Adrenal gland (tissue), 12 donors: ENCODE results near the gene KCNH8. TPM values are rescaled to one million over a fixed set of nuclear protein-coding genes. Genes with fewer than 3 reads are reported as not detected.

Source experiments
- DNase-seq, 7 donors: peaks; one replicate each; pipeline ENCODE4 v3.0.0-alpha.2; 2019 to 2020
- H3K27ac ChIP-seq, 5 donors: fragments of 200-600 bp; sonication (generic) in 4 of 5; 1 replicate in 3 of 5; 2 replicates in 2 of 5; pipeline versions ENCODE4 v1.5.1 to v1.8.0; 2016 to 2020; ENCODE audit warnings: mild to moderate bottlenecking in 1 of 5
- H3K27me3 ChIP-seq: fragments of 200-600 bp; 2 replicates; pipeline ENCODE4 v1.8.0; 2021
- H3K36me3 ChIP-seq, 2 donors: fragments of 200-600 bp; replicated peaks in 1 of 2; 1 replicate in 1 of 2; 2 replicates in 1 of 2; pipeline versions ENCODE4 v1.5.1 to v1.8.0; 2018 to 2022
- H3K4me1 ChIP-seq, 2 donors: fragments of 200-600 bp; replicated peaks in 1 of 2; 1 replicate in 1 of 2; 2 replicates in 1 of 2; pipeline versions ENCODE4 v1.5.1 to v1.8.0; 2018 to 2021
- H3K4me3 ChIP-seq, 4 donors: fragments of 200-600 bp; sonication (generic) in 3 of 4; one replicate each; pipeline ENCODE4 v1.5.1; 2016 to 2018
- H3K9me3 ChIP-seq, 3 donors: fragments of 200-600 bp; sonication (generic) in 1 of 3; replicated peaks in 1 of 3; 1 replicate in 2 of 3; 2 replicates in 1 of 3; pipeline versions ENCODE4 v1.5.1 to v1.8.0; 2016 to 2021
- POLR2A ChIP-seq, 2 donors: fragments of 450-650 bp; IDR thresholded peaks; one replicate each; pipeline ENCODE4 v1.6.1; 2017; ENCODE audit warnings: antibody characterized with exemption in 2 of 2, mild to moderate bottlenecking in 2 of 2, moderate library complexity in 1 of 2
- WGBS, 4 donors: extraction: QIAGEN DNeasy Blood & Tissue Kit in 2 of 4; methylation state at CpG; one replicate each; pipeline versions ENCODE4 v1.1.5 to v1.1.7; 2013 to 2017; 5-methylcytosine and 5-hydroxymethylcytosine counted together
- intact Hi-C, 2 donors: fragments of 100-400 bp; cut with DNase I; formaldehyde crosslinking; loops; one replicate each; pipeline versions ENCODE4 v1.14.1 to v1.15.0; 2022 to 2023
- polyA plus RNA-seq, 3 donors: library from polyadenylated mRNA; stranded (reverse); fragments of 200-250 nt in 2 of 3; fragments of 350-450 nt in 1 of 3; fragmentation: Illumina TruSeq in 1 of 3; extraction: RNeasy Lipid Tissue Mini Kit (QIAGEN cat#74804) in 1 of 3; gene quantifications; one replicate each; pipeline ENCODE4 v1.2.3, GENCODE V29; 2013 to 2014
- total RNA-seq, 9 donors: library from RNA; depleted of rRNA in 4 of 9; stranded (reverse); fragments of >200 nt in 4 of 9; fragments of 120-200 nt in 1 of 9; fragmentation: NEBNext Ultra II Directional in 1 of 9; extraction: Animal tissue kit (Norgen Biotek cat#: 25700) in 1 of 9; gene quantifications; one replicate each; pipeline versions ENCODE4 v1.1.0 to v1.2.4, GENCODE V29; 2013 to 2023
- TF ChIP-seq, protein P1 (sequence below), 6 experiments: fragments of 450-650 bp in 4 of 6; fragments of 200-600 bp in 2 of 6; sonication (generic) in 1 of 6; IDR thresholded peaks; 1 replicate in 5 of 6; 2 replicates in 1 of 6; pipeline versions ENCODE4 v1.5.1 to v1.8.0; 2016 to 2021; ENCODE audit warnings: antibody characterized with exemption in 6 of 6, mild to moderate bottlenecking in 2 of 6, moderate library complexity in 1 of 6
- donor health status: healthy with polysubstance abuse.
- donor health status: Bipolar disorder and iron deficiency.
- donor health status: DM: yes; HTN: yes; CAD: no.
- donor health status: DM: no; HTN: no; CAD: no.
- donor health status: DM: no; HTN: no; CAD: no.
- donor health status: DM: yes; HTN: yes; CAD: no.

KCNH8 gene
- total and polyA plus RNA-seq, 12 donors, result 0.27 to 7.6 (median 2.1) TPM

DNA sequence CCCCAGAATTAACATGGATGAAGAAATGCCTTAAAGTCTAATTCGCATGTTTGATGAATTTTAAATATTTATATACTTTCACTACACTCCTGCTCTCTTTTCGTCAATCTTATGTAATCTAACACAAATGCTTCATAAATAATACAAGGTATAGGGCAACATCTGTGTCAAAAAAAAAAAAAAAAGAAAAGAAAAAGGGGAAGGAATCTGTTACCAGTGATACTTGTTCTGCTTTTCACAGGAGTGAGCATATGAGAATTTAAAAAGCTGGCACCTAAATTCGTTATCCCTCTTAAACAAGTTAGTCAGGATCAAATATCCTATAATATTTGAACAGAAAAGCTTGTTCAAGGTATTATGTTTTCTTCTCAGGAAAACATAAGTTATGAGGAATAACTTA, 243.8 kb downstream of the KCNH8 start:
- intact Hi-C loops, result no loop called here
- TF ChIP-seq, protein P1, sequence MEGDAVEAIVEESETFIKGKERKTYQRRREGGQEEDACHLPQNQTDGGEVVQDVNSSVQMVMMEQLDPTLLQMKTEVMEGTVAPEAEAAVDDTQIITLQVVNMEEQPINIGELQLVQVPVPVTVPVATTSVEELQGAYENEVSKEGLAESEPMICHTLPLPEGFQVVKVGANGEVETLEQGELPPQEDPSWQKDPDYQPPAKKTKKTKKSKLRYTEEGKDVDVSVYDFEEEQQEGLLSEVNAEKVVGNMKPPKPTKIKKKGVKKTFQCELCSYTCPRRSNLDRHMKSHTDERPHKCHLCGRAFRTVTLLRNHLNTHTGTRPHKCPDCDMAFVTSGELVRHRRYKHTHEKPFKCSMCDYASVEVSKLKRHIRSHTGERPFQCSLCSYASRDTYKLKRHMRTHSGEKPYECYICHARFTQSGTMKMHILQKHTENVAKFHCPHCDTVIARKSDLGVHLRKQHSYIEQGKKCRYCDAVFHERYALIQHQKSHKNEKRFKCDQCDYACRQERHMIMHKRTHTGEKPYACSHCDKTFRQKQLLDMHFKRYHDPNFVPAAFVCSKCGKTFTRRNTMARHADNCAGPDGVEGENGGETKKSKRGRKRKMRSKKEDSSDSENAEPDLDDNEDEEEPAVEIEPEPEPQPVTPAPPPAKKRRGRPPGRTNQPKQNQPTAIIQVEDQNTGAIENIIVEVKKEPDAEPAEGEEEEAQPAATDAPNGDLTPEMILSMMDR (IDR thresholded peaks at IDR 0.05), result no peak
- TF ChIP-seq POLR2A (IDR thresholded peaks at IDR 0.05), result no peak
- no peaks in the 10 kb centered on the region for H3K9me3 ChIP-seq
- H3K27me3 ChIP-seq, result no peaks in the 10 kb centered on the region
- H3K27ac ChIP-seq, result no peak overlapping the region
- H3K4me3 ChIP-seq, result no peak overlapping the region
- no peak for DNase-seq
- no peaks in the 10 kb centered on the region for H3K36me3 ChIP-seq
- no peaks in the 10 kb centered on the region for H3K4me1 ChIP-seq
- WGBS, 4 donors, result 64 to 73% (median 70%) methylated on average over 3 of the region's 3 CpGs

- Histone ChIP-seq H3K27me3 (no peaks in the 10 kb centered on the region), H3K4me1 (no peaks in the 10 kb centered on the region), H3K27ac (no peak overlapping the region), H3K9me3 (no peaks in the 10 kb centered on the region), H3K4me3 (no peak overlapping the region), H3K36me3 (no peaks in the 10 kb centered on the region)
- intact Hi-C loops, result no loop called here
- TF ChIP-seq, protein P1 (IDR thresholded peaks at IDR 0.05), result no peak
- no peak for TF ChIP-seq POLR2A (IDR thresholded peaks at IDR 0.05)
- DNase-seq, result no peak
- WGBS, 4 donors, result 89 to 93% (median 92%) methylated on average over 8 of the region's 8 CpGs
Measured at GRCh38 chr3:19394946-19395345, 246.6 kb downstream of the KCNH8 start.

- Histone ChIP-seq H3K36me3 (no peaks in the 10 kb centered on the region), H3K27me3 (no peaks in the 10 kb centered on the region), H3K27ac (no peak overlapping the region), H3K9me3 (no peaks in the 10 kb centered on the region), H3K4me3 (no peak overlapping the region), H3K4me1 (no peaks in the 10 kb centered on the region)
- TF ChIP-seq, protein P1 (IDR thresholded peaks at IDR 0.05), result no peak
- no peak for TF ChIP-seq POLR2A (IDR thresholded peaks at IDR 0.05)
- DNase-seq, result no peak
- 64 to 77% (median 73%) methylated on average over 2 of the region's 2 CpGs for WGBS, 4 donors
- intact Hi-C loops, result no loop called here
Measured at GRCh38 chr3:19396726-19397125, 248.4 kb downstream of the KCNH8 start.

- H3K27ac ChIP-seq, result no peak overlapping the region
- intact Hi-C loops, result no loop called here
- no peak for TF ChIP-seq POLR2A (IDR thresholded peaks at IDR 0.05)
- TF ChIP-seq, protein P1 (IDR thresholded peaks at IDR 0.05), result no peak
- H3K9me3 ChIP-seq, result no peaks in the 10 kb centered on the region
- H3K4me1 ChIP-seq, result no peaks in the 10 kb centered on the region
- 86 to 96% (median 89%) methylated on average over 1 of the region's 1 CpG for WGBS, 4 donors
- DNase-seq, result no peak
- H3K36me3 ChIP-seq, result no peaks in the 10 kb centered on the region
- no peaks in the 10 kb centered on the region for H3K27me3 ChIP-seq
- H3K4me3 ChIP-seq, result no peak overlapping the region
Measured at GRCh38 chr3:19399356-19399755, 251.0 kb downstream of the KCNH8 start.
